ENCODE data around the gene APLP2. TPM values are rescaled to one million over a fixed set of nuclear protein-coding genes. Genes with fewer than 3 reads are reported as not detected.

APLP2 gene
- total RNA-seq, 1 donor from 2014 or later: 330 TPM

DNA sequence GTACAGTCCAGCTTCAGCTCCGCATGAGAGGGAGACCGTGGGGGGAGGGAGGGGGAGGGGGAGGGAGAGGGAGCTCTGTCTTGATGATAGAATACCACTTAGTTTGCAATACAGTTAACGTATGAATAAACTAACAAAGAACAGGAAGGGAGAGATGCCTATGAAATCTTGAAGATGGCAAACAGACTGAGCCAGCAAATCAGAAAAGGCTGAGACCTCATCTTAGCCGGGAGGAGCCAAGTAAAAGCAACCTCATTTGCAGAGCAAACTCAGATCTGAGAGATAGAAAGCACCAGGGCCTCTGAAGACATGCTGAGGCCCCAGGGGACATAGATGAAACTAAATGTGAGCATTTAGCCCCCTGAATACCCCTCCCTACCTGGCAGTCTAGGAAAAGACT is 23.0 kb downstream of the APLP2 start:
- Mint-ChIP-seq H3K27ac (ENCODE audit: unreplicated experiment) (no peak overlapping the region), H3K9me3 (ENCODE audit: unreplicated experiment) (peaks cover 5% of the 10 kb centered on the region), H3K4me3 (ENCODE audit: unreplicated experiment) (no peak overlapping the region), H3K27me3 (ENCODE audit: unreplicated experiment) (no peaks in the 10 kb centered on the region), H3K4me1 (ENCODE audit: unreplicated experiment) (peaks cover 21% of the 10 kb centered on the region), H3K36me3 (ENCODE audit: unreplicated experiment) (peaks cover 4% of the 10 kb centered on the region)
- TF ChIP-seq, protein P1, sequence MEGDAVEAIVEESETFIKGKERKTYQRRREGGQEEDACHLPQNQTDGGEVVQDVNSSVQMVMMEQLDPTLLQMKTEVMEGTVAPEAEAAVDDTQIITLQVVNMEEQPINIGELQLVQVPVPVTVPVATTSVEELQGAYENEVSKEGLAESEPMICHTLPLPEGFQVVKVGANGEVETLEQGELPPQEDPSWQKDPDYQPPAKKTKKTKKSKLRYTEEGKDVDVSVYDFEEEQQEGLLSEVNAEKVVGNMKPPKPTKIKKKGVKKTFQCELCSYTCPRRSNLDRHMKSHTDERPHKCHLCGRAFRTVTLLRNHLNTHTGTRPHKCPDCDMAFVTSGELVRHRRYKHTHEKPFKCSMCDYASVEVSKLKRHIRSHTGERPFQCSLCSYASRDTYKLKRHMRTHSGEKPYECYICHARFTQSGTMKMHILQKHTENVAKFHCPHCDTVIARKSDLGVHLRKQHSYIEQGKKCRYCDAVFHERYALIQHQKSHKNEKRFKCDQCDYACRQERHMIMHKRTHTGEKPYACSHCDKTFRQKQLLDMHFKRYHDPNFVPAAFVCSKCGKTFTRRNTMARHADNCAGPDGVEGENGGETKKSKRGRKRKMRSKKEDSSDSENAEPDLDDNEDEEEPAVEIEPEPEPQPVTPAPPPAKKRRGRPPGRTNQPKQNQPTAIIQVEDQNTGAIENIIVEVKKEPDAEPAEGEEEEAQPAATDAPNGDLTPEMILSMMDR (IDR thresholded peaks at IDR 0.05): no peak
- no peak for DNase-seq (ENCODE audit: extremely low spot score, unreplicated experiment)

DNA sequence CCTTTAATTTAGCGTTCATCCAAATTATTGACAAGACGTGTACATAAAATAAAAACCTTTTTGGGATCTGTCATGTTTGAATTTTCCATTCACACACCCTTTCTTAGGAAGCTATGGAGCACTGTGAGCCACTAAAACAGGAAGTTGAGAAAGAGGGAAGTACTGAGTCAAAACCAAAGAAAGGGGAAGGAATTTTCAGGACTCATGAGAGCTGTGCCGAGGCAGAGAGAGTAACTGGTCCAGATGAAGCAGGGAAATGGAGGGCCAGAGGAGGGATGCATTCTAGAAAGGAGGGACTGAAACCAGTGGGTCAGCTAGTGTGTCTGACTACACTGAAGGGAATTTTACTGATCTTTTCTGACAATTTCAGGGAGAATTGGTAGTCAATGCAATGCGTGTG is 24.9 kb downstream of the APLP2 start:
- no peaks in the 10 kb centered on the region for H3K27me3 Mint-ChIP-seq (ENCODE audit: unreplicated experiment)
- H3K9me3 Mint-ChIP-seq (ENCODE audit: unreplicated experiment): peaks cover 5% of the 10 kb centered on the region
- H3K36me3 Mint-ChIP-seq (ENCODE audit: unreplicated experiment): peaks cover 4% of the 10 kb centered on the region
- no peak for DNase-seq (ENCODE audit: extremely low spot score, unreplicated experiment)
- peaks cover 19% of the 10 kb centered on the region for H3K4me1 Mint-ChIP-seq (ENCODE audit: unreplicated experiment)
- TF ChIP-seq, protein P1 (IDR thresholded peaks at IDR 0.05): no peak
- H3K27ac Mint-ChIP-seq (ENCODE audit: unreplicated experiment): no peak overlapping the region
- H3K4me3 Mint-ChIP-seq (ENCODE audit: unreplicated experiment): no peak overlapping the region

DNA sequence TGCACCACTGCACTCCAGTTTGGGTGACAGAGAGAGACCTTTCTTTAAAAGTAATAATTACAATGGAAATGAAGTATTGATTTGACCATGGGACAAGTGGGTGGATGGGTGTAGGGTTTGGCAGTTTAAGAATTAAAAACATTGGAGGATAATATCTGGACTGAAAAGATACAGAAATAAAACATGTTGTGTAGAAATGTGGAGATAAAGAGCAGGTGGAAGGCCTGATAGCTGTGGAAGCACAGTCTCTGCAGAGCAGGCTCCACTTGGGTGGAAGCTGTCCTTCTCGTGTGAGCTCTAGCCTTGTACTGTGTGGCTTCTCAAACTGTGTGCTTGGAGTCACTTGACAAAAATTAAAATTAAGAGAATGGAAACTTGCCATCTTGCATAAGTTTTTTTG is 25.6 kb downstream of the APLP2 start:
- no peak overlapping the region for H3K27ac Mint-ChIP-seq (ENCODE audit: unreplicated experiment)

DNA sequence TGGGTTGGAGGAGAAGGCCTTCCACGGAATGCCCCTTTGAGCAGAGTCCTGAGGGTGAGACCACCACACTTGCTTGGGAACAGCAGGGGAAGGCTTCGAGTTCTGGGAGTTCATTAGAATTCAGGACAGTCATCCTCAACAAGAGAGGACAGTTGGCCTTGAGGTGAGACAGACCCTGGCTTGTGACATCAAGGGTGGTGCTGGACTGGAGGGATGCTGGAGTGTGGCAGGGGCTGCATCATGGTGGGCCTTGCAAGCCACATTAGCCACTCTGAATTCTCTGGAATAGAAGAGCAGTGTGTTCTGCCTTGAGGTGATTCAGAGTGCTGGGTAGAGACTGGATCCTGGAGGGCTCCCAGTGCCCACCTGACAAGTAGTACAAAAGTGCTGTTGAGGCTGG is 26.3 kb downstream of the APLP2 start:
- TF ChIP-seq, protein P1 (IDR thresholded peaks at IDR 0.05): no peak

More for the DNA sequence above, 25.6 kb downstream of the APLP2 start:
- TF ChIP-seq, protein P1 (IDR thresholded peaks at IDR 0.05): no peak
- Mint-ChIP-seq H3K36me3 (ENCODE audit: unreplicated experiment) (peaks cover 4% of the 10 kb centered on the region), H3K27me3 (ENCODE audit: unreplicated experiment) (no peaks in the 10 kb centered on the region), H3K4me3 (ENCODE audit: unreplicated experiment) (no peak overlapping the region), H3K4me1 (ENCODE audit: unreplicated experiment) (peaks cover 17% of the 10 kb centered on the region), H3K9me3 (ENCODE audit: unreplicated experiment) (peaks cover 5% of the 10 kb centered on the region)
- DNase-seq (ENCODE audit: extremely low spot score, unreplicated experiment): no peak

DNA sequence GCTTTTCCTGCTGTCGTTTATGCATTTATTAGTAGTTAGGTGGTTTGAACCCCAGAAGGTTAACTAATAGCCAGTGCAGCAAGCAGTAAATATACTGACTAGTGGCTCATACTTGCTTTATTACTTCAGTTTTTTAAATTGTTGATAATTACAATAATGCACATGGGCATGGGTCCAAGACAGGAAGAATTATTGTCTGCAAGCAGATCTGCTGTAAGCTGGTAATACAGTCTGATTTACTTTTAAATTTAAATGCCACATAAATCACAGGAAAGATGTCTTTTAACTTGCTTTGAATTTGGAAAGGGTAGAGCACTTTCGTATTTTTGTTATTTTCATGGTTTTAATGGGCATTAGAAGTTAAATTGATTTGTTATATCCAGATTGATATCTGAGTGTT is 27.1 kb downstream of the APLP2 start:
- peaks cover 5% of the 10 kb centered on the region for H3K9me3 Mint-ChIP-seq (ENCODE audit: unreplicated experiment)
- DNase-seq (ENCODE audit: extremely low spot score, unreplicated experiment): no peak
- no peaks in the 10 kb centered on the region for H3K27me3 Mint-ChIP-seq (ENCODE audit: unreplicated experiment)
- H3K4me3 Mint-ChIP-seq (ENCODE audit: unreplicated experiment): no peak overlapping the region
- peaks cover 6% of the 10 kb centered on the region for H3K36me3 Mint-ChIP-seq (ENCODE audit: unreplicated experiment)
- TF ChIP-seq, protein P1 (IDR thresholded peaks at IDR 0.05): no peak
- peaks cover 18% of the 10 kb centered on the region for H3K4me1 Mint-ChIP-seq (ENCODE audit: unreplicated experiment)
- H3K27ac Mint-ChIP-seq (ENCODE audit: unreplicated experiment): no peak overlapping the region

More for the DNA sequence above, 26.3 kb downstream of the APLP2 start:
- peaks cover 6% of the 10 kb centered on the region for H3K36me3 Mint-ChIP-seq (ENCODE audit: unreplicated experiment)
- DNase-seq (ENCODE audit: extremely low spot score, unreplicated experiment): no peak
- H3K4me3 Mint-ChIP-seq (ENCODE audit: unreplicated experiment): no peak overlapping the region
- H3K27ac Mint-ChIP-seq (ENCODE audit: unreplicated experiment): no peak overlapping the region
- H3K4me1 Mint-ChIP-seq (ENCODE audit: unreplicated experiment): peaks cover 17% of the 10 kb centered on the region
- H3K9me3 Mint-ChIP-seq (ENCODE audit: unreplicated experiment): peaks cover 5% of the 10 kb centered on the region
- no peaks in the 10 kb centered on the region for H3K27me3 Mint-ChIP-seq (ENCODE audit: unreplicated experiment)

Measured in osteocyte (in vitro differentiated cells).